NCI-H2196 (cell line): ENCODE measurements around the gene AGBL4.

Experiments
- DNase-seq: peaks from one replicate; lab custom pipeline; 2025; ENCODE audit not compliant: unreplicated experiment; lab: John Stamatoyannopoulos, UW

AGBL4 gene

DNA sequence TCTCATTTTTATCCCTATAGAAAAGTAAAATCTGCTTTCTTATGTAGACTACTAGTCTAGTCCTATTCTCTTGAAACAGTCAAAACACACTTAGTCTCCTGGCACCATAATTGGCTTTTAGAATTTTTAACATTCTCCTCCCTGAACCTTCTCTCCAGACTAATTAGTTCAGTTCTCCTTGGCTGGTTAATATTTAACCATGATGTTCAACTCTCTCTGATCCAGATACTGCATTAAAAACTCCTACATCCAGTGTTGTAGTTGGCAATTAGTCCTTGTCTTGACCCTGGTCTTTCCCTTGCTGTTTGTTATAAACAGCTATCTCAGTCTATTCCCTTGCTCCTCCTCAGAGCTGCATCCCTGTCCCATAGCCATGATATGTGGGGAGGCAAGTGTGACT lies 824.2 kb downstream of the AGBL4 start:
- no peak for DNase-seq

DNA sequence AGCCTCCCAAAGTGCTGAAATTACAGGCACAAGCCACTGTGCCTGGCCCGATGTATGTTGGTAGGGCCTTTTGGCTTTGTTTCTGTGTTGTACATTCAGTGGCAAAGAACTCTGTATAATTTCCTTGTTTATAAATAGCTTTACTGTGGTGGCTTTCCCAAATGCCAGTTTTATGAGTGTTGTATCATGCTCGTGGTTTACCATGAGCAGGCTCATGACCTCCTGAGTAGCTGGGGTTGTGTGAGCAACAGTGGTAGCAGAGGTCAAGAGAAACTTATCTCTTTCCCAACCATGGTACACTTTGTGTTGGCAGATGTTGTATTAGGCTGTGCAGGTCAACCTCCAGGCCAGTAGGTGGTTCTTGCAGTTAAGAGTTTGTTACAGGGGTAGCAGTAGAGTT lies 826.7 kb downstream of the AGBL4 start:
- no peak for DNase-seq

DNA sequence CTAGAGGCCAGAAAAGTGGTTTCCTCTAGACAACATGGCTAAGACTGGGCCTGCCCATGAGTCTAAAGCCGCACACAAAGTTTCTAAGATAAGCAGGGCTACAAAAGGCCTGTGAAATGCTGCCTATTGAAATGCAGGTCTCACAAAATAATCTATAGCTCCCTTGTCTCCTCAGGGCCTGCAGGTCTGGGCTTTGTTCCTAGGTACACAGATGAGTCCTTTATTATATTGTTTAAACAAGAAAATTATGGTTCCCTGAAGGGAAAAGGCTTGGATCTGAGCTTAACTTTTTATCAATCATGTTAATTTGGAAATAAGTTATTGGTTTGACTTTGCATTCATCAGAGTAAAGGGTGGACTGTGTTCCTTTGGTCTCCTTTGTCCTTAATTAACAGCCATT lies 833.6 kb downstream of the AGBL4 start:
- no peak for DNase-seq

DNA sequence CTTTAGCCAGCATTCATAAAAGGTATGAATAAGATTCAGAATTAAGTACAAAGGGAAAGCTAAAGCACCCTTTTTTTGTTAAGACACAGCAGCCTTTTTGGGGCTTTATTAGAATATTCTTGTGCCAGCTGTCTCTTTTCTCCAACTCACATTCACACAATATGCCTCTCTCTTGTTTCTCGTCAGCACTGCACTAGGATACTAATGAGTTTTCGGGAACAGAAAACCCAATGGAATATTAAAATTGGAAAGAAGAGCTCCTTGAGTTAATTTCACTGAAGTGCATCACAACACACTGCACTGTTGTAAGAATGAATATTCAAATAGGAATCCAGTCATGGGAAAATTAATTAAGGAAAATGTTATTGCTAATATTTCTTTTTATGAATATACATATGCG lies 836.7 kb downstream of the AGBL4 start:
- DNase-seq = no peak

DNA sequence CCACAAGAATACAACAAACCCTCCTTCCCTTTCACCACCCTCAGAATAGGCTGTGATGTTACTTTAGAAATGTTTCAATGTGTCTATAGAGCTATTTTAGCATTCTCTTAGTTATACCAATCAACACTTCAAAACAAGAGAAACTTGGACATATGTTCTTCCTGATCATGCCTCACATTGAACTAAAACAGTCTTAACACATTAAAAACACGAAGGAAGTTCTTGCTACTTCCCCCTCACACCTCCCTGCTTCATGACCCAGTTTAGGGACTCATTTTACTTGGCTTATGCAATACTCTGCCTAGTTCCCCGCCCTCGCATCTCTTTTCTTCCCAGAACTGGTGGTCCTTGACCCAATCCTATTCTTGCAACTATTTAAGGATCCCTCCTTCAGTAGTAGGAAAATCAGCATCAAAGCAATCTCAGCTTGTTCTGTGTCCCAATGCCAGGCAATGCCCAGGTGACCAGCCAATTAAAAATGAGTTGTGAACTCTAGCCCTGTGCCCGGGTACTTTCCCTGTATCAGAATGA lies 838.2 kb downstream of the AGBL4 start:
- no peak for DNase-seq

DNA sequence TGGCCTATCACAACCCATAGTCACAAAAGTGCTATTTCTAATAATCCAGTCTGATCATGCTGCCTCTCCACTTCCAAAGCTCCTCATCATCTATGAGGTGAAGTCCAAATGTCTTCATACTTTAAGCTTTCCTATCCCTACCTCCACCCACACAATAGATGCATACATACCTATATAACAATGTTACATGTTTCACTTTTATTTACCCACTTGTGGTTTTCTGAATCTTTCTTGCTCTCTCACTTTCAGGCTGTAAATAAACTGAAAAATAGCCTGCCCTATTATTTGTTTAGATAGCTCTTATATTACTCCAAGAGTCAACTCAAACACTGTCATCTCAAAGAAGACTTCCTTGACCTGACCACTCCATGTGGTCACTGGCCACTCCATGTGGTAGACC lies 840.3 kb downstream of the AGBL4 start:
- no peak for DNase-seq

DNA sequence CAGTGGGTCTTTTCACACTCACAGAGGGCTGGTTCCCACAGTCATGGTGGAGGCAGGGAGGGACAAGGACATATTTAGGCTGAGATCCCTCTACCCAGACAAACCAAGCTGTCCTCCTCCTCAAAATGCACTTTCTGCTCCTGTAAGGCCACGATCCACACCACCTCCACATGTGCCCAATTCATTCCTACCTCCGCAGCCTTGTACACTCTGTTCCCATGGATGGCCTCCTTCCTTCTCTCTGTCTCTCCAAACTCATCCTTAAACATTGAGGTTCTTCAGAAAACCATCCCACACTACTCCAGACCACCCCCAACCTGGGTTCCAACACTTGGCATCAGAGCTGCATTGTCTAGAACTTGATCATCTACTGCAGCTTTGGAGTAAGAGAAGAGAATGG lies 842.7 kb downstream of the AGBL4 start:
- no peak for DNase-seq

DNA sequence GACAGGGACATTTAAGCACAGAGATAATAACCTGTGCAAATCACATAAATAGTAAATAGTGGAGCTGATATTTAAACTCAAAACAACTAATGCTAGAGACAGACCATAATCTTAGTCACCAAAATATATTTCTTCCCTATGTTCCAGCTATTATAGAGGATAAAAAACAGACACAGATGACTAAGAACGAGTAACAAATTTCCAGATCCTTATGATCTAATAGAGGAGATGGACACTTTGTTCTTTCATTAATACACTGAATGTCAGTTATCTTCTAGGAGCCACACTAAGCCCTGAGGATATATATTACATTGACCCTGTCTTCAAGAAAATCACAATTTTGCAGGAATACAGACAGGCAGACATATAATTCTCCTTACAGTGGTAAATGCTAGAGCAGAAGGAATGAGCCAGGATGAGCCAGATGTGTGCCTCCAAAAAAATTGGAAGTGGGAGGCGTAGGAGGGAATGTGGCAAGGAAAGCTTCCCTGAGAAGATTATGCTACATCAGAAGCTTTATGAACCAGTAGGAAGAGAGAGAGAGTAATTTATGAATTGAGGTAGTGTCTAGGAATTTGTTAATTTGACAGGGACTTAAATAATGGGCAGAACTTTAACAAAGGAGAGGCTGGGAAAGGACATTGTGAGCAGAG lies 851.7 kb downstream of the AGBL4 start:
- no peak for DNase-seq

DNA sequence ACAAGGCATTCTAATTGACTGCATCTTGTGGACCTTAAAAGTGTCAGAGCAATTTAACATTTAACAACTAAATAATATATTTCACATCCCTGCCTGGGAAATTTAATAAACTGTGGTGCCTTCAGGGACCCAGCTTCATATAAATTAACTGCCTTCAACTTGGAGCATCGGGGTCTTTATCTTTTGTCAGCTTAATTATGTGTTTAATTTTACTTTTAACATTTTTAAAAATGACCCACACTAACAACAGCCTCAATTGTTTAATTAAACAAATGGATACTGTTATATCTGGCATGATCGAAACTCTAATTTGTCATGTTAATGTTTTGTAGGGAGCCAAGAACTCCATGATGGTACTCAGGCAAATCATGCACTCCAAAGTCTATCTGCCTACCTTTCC lies 857.7 kb downstream of the AGBL4 start:
- no peak for DNase-seq

DNA sequence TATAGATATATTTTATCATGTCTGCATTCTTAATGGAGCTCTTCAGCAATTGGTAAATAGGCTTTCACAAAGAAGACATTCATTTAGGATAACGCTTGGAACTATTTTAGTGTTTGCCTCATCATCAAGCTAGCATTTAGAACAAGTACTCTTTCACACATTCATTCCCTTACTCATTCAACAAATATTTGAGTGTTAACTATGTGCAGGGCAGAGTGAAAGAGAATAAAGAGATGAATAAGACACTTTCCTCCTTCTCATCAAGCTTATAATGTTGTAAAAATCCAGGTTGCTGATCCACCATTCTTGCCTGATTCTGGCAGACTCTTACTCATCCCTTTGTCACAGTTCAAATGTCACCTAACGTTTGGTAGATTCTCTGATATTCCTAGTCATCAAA lies 860.7 kb downstream of the AGBL4 start:
- DNase-seq = no peak

DNA sequence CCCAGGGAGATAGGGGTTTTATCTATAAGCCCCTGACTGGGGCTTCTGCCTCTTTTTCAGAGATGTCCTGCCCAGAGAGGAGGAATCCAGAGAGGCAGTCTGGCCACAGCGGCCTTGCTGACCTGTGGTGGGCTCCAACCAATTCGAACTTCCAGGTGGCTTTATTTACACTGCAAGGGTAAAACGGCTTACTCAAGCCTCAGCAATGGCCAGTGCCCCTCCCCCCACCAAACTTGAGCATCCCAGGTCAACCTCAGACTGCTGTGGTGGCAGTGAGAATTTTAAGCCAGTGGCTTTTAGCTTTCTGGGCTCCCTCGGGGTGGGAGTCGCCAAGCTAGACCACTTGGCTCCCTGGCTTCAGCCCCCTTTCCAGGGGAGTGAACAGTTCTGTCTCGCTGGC lies 863.1 kb downstream of the AGBL4 start:
- no peak for DNase-seq

DNA sequence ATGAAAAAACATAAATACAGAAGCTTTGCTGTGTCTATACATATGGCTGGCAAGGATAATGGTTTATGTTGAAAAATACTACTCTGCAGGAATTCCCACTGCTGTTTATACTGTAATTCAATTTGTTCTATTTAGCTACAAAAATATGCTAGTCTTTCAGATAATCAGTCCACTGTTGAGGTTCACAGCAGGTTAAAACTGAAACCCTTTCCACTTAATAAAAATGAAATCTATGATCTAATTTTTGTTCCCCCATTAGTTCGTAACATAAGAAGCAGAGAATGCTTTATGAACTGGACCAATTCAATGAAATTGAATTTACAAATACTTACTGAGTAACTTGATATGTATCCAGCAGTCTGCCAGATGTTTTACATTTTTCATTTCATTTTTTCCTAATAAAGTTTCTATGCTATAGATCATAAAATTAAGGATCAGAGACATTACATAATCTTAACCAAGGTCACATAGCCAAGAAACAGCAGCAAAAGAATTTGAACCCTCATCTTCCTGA lies 887.0 kb downstream of the AGBL4 start:
- DNase-seq = no peak

DNA sequence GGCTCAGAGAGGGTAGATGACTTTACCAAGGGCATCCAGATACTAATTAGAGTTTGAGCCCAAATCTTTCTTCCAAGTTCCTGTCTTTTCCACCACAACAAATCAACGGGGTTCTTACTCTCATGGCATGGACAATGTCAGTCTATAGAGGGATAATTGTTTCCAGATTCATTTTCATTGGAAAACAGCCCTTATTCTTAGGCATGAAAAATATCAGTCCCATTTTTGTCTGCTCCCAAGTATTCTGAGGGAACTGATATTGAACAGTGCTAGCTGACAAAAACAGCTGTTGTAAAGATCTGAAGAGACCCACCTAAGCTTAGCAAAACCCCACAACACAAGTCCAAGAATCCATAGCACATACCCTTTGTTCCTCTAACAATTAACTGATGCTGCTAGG lies 898.0 kb downstream of the AGBL4 start:
- DNase-seq = no peak

DNA sequence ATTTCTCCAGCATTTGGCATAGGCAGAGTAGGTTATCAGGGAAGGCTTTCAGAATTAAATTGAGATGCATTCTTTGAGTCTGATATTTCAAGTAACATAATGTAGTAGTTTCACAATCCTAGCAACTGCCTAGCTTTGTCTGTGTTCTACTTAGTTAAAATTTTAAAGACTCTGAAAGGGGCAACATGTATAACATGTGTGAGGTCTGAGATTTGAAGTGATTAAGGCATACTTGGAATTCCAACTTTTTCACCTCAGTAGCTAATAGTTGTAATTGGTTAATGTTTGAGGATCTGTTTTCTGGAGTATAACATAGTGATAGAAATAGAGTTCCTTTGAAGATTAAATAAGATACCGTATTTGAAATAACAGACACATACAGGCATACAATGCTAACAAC lies 911.8 kb downstream of the AGBL4 start:
- DNase-seq = no peak

DNA sequence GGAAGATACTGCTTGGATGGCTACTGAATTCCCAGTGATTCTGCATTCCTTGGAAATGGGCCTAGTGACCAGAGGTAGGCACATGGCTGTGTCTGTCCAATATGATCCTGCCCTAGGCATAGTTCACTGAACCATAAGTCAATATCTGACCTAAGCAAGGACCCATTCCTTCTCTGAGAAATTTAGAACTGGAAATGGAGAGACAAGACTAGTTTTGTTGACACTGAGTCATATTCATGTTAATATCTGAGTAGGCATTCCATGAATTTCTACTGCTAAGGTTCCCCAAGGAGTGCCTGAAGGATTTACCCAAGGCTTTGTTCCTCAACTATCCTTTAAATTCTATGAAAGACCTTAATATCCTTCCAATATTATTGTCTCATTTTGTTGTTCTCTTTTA lies 917.3 kb downstream of the AGBL4 start:
- DNase-seq = no peak

DNA sequence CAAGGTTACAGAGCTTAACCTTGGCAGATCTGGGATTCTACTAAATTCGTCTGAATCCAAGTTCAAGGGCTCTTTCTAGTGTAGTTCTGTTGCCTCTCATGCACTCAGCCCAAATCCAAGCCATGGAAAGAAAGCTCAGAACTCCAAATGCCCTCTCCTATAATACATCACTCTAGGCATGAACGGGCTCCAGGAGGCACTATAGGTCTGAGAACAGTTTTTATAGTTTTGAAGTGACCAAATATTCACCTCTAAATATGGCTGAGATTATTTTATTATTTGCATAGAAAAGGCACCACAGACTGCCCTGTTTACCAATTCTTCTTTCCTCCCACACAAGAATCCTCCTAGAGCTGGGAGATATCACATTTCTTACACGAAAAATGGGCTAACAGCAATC lies 919.2 kb downstream of the AGBL4 start:
- DNase-seq = no peak

DNA sequence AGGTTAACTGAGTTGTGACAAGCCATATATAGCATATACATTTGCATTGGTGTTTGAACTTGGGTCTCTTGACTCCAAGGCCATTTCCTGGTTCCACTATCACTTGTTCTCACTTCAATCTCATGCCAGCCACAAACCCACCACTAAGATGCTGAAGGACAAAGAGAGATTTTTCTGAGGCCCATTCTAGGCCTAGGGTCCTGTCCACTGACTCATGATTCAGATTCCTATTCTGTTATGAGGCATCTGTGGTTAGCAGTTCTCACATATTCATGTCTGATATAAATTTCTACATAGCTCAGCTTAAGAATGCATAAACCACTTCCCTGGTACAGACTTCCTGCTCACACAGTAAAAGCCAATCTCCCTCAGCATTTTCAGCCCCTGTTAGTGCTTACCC lies 921.0 kb downstream of the AGBL4 start:
- DNase-seq = no peak

DNA sequence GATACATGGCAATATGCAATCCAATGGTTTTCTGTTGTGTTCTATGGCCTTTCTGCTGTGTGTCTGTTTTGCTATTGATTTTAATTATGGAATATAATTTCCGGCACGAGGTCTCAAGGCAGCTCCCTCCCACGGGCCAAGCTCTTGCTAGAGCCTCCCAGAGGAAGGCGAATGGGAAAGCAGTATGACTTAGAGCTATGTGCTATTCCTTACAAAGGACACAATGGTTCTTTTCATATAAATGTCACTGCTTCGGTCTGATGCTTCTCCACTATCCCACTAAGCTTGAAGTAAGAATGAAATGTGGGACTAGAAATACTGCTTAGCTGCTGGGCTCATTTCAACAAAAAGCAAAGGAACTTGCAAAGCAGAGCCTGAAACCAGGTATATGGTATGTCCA lies 924.9 kb downstream of the AGBL4 start:
- DNase-seq = no peak

DNA sequence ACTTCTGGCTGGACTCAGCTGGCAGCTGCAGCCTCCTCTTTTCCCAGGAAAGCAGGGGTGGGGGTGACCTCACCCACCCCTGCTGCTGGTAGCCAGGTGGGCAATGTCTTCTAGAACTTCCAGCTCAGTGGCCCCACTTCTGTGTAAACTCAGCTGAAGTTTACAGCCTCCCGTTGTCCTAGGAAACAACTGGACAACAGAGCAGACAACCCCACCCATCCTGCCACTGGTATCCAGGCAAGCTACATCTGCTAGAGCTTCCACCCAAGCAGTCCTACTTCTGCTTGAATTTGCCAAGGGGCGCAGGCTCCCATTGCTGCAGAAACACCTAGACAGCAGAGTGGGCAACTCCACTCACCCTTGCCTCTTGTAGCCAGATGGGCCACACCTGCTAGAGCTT lies 937.4 kb downstream of the AGBL4 start:
- DNase-seq = no peak

DNA sequence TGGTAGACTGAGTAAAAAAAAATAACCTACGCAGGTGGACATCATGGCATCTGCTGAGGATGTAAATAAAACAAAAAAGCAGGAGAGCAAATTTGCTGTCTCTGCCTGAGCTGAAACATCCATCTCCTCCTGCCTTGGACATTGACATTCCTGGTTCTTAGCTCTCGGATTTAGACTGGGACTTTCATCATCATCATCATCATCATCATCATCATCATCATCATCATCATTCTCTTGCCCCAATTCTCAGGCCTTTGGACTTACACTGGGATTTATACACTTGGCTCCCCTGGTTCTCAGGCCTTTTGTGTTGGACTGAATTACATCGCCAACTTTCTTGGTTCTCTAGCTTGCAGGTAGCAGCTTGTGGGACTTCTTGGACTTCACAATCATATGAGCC lies 938.7 kb downstream of the AGBL4 start:
- DNase-seq = no peak

DNA sequence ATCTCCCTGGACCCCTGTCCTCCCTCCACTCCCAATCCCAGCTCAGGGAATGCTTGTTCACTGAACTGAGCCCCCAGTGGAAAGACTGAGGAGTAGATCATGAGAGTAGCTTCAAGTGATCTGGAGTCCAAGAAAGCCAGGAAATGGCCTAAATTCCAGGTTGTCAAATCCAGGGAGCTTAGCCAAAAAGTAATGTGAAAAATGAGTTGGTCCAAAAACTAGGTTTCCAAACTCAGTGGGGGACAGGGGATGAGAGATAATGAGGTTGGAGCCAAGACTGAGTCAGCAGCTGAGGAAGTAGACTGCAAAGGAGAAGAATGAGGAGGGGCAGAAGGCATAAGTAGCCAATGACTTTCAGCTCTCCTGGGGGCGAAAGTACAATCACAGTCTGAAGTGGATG lies 963.0 kb downstream of the AGBL4 start:
- DNase-seq = no peak

DNA sequence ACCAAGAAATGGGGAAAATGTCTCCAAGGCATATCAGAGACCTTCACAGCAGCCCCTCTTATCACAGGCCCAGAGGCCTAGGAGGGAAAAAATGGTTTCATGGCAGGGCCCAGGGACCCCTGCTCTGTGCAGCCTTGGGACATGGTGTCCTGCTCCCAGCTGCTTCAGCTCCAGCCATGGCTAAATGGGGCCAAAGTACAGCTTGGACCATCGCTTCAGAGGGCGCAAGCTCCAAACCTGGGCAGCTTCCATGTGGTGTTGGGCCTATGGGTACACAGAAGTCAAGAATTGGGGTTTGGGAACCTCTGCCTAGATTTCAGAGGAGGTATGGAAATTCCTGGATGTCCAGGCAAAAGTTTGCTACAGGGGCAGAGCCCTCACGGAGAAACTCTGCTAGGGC lies 964.7 kb downstream of the AGBL4 start:
- DNase-seq = no peak

DNA sequence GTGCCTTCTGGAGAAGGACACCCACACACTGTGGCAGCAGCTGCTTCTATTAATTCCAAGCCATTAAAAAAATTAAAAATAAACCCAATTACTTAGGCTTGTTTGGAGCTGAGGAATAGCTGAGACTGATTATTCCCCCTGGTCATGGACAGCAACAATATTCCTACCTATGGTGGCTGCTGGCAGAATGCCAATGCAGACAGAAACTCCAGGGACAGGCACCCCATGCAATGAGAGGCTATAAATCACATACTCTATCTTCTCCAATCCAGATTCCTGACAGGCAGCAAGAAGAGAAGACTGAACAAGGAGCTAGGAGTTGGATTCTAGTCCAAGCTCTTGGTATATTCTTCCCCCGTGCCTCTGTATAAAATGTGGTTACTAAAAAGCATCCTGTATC lies 971.7 kb downstream of the AGBL4 start:
- DNase-seq = no peak
